ENCODE measurements around the gene U2AF2.

The U2AF2 gene

DNA sequence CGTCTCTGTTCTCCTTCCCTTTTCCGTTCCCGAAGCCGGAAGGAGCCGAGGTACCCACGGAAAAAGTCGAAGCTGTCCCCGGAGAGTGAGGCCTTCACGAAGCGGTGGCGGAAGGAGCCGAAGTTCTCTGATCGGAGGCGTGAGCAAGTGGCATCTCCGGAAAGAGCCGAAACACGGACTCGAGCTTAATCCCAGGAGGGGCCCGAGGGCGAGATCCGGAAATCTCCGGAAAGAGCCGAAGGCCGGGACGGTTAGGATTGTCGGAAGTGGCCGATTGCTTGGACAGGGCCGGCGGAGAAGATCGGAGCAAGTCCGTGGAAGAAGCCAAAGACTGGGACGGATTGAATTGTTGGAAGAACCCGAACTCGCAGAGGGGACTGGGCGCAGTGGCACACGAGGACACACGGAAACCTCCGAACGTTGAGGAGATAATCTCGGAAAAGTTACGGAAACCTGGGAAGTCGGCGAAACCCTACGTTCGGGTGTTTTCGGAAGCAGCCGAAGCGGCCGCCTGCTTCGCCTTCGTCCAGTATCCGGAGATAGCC lies 440 bp upstream of the U2AF2 start:
- in situ Hi-C loops (cut with HindIII; ENCODE audit: low sequenced_read_pairs), result no loop called here

DNA sequence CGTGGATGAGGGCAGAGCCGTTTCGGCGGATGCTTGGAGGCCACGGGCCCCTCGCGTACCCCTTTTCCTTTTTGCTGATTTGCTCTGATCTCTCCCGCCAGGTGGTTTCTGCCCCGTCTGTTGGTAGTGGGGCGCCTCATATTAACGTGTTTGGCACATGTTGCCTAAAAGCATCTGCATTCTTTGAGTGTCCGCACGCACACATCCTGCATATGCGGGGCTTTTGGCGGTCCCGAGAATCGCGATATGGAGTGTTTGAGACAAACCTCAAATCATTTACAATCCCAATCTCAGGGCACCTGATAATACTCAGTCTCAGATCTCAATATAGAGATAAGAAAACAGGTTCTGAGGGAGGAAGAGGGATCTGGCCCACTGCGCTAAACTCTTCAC lies 809 bp downstream of the U2AF2 start:
- in situ Hi-C loops (cut with HindIII; ENCODE audit: low sequenced_read_pairs), result no loop called here

DNA sequence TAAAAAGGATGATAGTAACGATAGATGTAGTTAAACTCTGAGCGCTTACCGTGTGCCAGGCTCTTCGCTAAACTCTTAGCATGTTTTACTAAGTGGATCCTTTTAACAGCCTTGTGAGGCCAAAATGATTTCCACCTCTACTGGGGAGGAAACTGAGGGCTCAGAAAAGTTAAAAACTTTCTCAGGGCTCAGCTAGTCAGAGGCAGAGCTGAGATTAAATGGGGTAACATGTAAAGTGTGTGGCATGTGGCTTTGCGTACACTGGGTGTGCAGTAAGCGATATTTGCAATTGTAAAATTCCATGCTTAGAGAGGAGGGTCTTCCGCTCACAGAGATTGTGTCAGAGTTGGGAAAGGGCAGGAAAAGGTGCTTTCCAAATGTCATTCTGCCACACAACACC lies 1.7 kb downstream of the U2AF2 start:
- in situ Hi-C loops (cut with HindIII; ENCODE audit: low sequenced_read_pairs), result no loop called here

DNA sequence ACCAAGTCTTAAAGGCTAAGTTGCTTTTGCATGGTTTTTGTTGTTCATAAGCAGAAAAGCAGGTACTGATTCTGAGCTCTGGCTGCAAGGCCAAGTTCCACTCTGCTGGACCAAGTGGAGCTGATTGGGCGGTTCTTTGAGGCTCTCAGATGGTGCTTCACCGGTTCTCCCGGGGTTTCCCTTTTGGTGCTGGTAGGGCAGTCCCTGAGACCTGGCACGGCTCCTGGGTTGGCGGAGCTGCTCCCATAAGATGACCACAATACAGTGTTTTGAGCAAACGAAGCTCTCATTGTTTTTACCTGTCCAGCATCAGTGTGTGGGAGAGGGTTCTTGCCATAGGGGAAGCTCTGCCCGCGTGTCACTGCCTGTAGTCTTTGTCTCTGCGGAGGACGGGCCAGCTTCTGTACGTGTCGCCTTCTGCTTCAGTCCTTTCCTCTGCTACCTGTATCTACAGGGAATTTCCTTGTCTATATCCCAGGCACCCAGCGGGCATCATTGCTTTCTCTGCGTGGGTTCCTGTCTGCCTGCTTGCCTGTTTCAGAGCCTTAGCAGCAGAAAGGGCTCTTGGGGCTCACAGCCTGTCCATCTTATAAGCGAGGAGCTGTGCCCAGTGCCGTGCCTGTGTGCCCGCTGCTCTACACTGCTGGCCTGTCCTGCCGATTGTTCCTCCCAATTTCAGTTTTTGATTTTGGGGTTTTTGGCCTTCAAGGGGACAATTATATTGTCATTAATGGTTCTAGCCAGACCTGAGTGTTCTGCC lies 2.3 kb downstream of the U2AF2 start:
- in situ Hi-C loops (cut with HindIII; ENCODE audit: low sequenced_read_pairs), result no loop called here

DNA sequence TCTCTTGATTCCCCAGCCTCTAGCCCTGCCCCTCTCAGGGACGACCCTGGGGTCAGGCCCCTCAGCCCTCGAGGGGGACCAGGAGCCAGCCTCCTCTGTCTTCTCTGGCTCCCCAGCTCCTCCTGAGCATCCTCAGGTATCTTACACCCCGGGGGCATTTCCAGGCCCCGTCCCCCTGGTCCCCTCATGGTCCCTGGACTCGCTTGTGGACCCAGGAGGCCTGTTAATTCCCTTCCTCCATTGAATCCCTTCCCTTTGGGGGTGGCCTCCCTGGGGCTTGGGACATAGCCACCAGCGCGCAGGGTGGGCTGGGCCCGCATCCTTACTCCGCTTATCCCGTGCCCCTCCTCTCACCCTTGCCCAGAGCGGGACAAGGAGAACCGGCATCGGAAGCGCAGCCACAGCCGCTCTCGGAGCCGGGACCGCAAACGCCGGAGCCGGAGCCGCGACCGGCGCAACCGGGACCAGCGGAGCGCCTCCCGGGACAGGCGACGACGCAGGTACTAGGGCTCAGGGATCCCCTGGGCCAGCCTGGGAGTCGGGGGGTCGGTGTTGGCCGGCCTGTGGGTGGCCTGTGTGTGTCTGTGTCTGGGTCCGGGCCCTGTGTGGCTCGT lies 4.1 kb downstream of the U2AF2 start:
- in situ Hi-C loops (cut with HindIII; ENCODE audit: low sequenced_read_pairs), result no loop called here

DNA sequence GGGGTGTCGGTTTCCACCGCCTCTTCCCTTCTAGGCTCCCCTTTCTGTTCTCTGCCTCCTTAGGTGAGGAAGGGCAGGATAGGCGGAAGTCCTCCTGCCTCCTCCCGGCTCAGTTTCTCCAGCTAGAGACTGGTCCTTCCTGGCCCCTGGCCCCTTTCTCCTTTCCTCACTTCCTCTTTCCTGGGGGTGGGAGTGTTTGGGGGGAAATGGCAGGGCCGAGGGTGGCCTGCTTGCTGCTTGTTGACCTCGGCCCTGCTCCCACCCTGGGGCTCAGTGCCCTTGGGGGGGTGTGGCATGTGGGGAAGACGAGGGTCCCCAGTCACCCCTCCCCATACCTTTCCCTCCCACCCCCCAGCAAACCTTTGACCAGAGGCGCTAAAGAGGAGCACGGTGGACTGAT lies 5.0 kb downstream of the U2AF2 start:
- in situ Hi-C loops (cut with HindIII; ENCODE audit: low sequenced_read_pairs), result no loop called here

DNA sequence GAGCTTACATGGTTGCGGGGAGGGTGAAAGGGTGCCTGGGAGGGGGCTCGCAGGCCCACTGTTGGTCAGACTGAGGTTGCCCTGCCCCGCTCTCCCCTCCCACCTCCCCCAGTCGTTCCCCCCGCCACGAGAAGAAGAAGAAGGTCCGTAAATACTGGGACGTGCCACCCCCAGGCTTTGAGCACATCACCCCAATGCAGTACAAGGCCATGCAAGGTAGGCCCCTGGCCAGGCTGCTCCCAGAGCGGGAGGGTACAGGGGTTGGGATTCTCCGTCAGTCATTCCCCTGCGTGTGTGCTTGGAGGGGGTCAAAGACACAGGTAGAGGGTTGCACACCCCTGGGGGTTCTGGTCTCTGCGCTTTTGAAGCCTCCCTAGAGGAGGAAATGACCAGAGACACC lies 5.6 kb downstream of the U2AF2 start:
- in situ Hi-C loops (cut with HindIII; ENCODE audit: low sequenced_read_pairs), result no loop called here

DNA sequence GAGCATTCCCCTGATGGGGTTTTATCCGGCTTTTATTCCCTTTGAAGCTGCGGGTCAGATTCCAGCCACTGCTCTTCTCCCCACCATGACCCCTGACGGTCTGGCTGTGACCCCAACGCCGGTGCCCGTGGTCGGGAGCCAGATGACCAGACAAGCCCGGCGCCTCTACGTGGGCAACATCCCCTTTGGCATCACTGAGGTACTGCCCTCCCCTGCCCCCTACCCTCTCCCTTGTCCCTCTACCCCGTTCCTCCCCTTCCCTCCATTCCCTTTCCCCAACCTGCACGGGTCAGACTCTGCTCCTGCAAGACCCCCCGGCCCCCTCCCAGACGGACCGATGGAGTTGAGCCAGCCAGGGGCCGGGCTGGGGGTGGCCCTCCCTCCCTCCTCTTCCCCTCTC lies 6.2 kb downstream of the U2AF2 start:
- in situ Hi-C loops (cut with HindIII; ENCODE audit: low sequenced_read_pairs), result no loop called here

DNA sequence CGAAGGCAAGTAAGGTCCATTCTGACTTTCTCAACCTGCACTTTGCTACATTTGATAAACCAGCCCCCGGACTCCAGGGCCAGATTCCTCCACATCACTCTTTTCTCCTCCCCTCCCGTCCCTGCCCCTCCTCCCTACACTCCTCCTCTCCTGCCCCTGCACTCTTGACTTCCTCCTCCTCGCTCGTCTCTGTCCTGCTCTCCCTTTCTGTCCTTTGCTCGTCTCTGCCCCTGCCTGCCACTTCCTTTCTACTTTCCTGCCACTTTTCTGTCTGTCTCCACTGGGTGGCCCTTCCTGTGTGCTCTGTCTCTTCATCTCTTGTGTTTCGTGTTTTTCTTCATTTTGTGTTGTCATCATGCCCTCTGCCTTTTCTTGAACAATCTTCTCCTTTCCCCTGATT lies 7.0 kb downstream of the U2AF2 start:
- in situ Hi-C loops (cut with HindIII; ENCODE audit: low sequenced_read_pairs), result no loop called here

DNA sequence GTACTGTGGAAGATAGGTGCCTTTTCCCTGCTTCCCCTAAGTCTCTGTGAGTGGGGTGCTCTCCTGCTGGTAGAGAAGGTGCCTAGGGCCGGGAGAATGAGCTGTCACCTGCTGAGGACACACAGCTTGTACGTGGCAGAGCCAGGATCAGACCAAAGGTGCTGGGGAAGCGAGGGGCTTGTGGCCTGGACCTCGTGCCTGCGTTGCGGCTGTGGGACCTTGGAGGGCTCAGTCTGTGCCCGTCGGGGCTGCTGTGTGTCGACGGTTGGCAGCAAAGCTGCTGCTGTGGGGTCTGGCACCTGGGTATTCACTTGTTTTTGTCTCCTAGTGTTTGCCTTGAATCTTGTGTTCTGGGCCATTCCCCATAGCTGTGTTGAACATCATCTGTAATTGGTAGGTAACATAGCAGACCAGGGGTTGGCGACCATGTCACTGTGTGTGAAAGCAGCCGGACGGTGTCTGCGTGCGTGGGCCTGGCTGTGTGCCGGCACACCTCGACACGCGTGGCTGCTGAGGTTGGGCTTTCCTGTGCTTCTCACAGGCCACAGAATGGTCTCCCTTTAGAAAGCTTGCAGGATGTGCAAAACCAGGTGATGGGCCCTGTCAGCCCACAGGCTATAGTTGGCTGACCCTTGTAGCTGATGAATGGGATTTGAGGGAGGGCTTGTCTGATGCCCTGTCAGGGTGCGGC lies 9.2 kb downstream of the U2AF2 start:
- in situ Hi-C loops (cut with HindIII; ENCODE audit: low sequenced_read_pairs), result no loop called here

DNA sequence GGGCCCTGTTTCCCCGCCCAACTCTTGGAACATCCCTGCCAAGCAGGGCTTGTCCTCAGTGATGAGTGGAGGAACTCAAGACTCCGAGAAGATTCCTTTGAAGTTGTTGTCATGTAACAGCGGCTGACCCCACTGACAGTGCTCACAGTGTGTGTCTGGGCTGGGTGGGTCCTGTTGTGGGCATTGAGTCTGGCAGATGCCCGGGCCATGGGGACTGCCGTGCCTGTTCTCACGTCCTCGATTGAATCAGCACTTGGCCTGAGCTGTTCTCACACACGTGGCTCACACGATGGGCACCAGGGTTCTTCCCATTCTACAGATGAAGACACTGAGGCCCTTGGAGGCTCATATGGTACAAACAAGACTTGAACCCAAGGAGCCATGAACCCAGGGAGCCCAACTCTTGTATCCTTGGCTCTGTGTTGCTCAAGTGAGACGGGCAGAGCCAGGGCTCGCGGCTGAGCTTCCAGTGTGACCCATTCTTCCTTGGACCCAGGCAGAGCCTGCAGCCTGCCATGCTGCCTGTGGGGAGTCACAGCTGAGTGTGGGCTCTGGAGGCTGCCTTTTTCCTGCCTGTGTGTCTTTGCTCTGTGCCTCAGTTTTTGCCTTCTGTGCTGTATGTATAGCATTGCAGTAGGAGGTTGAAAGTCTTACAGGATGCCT lies 11.6 kb downstream of the U2AF2 start:
- in situ Hi-C loops (cut with HindIII; ENCODE audit: low sequenced_read_pairs), result no loop called here

DNA sequence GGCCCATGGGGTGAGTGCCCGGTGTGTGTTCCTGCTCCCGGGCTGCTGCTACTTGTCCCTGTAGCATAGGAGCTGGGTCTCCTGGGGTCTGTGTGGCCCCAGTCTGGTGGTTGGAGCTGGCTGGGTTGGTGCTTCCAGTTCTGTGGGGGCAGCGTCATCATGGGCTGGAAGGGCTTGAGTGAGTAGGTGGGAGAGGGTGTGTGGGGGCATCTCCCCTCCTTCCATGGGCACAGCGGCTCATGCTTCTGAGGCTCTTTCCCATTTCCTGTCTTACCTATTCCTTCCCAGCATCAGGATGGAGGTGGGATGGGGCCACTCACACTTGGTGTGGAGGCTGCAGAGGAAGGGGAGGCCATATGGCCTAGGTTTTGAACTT lies 12.2 kb downstream of the U2AF2 start:
- in situ Hi-C loops (cut with HindIII; ENCODE audit: low sequenced_read_pairs), result no loop called here

DNA sequence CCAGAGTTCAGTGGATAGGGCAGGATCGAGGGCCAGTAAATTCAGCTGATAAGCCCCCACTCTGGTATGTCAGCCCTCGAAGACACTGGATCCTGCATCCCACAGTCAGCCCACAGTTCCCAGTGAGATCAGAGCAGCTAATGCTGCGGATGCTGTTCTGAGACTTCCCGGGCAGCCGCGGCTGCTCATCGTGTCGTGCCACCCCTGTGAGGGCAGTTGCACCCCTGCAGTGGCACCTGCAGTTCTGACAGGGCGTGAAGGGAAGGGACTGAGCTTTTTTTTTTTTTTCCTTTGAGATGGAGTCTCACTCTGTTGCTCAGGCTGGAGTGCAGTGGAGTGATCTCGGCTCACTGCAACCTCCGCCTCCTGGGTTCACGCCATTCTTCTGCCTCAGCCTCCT lies 12.7 kb downstream of the U2AF2 start:
- in situ Hi-C loops (cut with HindIII; ENCODE audit: low sequenced_read_pairs), result no loop called here

DNA sequence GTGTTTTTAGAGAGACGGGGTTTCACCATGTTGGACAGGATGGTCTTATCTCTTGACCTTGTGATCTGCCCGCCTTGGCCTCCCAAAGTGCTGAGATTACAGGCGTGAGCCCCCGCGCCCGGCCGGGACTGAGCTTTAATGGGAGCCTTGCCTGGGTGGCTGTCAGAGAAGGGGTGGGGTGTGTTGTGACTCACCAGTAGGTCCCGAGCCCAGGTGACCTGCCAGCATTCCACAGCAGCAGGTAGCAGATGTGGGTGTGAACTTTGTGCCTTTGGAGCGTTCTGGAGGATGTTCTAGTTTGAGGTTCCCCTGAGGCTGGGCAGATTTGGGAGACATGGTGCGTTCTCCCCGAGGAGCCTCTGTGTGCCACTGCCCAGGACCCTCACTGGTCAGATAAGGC lies 13.1 kb downstream of the U2AF2 start:
- in situ Hi-C loops (cut with HindIII; ENCODE audit: low sequenced_read_pairs), result no loop called here

DNA sequence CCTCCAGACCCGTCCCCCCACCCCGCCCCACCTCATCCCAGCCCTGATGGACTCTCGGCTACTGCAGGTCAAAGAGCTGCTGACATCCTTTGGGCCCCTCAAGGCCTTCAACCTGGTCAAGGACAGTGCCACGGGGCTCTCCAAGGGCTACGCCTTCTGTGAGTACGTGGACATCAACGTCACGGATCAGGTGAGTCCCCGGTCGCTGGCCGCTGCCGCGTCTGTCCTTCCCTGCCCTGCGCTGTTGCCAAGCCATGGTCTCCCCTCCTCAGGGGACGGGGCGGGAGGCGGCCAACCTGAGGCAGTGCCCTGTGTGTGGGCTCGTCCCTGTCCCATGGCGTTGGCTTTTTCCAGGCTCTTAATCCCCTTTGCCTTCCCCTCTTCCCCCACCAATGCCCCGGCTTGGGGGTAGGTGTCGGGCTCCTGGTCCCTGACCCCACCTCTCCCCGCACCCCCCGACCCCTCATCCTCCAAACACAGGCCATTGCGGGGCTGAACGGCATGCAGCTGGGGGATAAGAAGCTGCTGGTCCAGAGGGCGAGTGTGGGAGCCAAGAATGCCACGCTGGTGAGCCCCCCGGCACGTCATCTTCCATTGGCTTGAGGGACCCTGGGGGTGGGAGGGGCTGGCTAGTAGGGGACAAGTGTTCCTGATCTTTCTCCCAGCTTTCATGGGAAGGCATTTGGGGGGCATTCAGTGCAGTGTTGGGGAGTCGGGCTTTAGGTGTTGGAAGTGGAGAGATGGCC lies 13.9 kb downstream of the U2AF2 start:
- in situ Hi-C loops (cut with HindIII; ENCODE audit: low sequenced_read_pairs), result no loop called here

DNA sequence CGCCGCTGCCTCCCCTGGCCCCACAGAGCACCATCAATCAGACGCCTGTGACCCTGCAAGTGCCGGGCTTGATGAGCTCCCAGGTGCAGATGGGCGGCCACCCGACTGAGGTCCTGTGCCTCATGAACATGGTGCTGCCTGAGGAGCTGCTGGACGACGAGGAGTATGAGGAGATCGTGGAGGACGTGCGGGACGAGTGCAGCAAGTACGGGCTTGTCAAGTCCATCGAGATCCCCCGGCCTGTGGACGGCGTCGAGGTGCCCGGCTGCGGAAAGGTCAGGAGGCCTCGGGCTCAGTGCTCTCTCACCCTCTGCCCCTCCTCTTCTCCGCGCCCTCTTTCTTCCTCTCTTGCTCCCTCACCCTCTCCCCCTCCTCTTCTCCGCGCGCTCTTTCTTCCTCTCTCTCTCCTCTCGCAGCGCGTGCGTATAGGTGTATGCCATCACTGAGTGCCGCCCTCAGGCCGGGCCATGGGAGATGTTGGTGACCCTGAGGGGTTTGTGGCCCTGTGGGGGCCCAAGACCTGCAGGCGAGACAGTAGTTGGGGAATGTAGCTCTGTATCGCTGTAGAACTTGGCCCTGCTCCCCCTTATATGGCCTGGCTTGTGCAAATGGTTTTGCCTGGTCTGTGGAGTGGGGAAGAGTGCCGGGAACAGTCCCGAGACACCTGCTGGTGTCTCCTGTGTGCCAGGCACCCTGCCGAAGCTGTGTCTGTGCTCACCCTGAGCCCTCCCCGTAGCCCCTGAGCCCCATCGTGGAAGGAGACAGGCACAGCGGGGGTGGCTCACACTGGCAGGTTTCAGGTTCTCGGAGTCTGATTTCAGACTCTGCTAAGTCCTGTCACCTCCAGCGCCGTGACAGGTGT lies 14.8 kb downstream of the U2AF2 start:
- in situ Hi-C loops (cut with HindIII; ENCODE audit: low sequenced_read_pairs), result no loop called here

DNA sequence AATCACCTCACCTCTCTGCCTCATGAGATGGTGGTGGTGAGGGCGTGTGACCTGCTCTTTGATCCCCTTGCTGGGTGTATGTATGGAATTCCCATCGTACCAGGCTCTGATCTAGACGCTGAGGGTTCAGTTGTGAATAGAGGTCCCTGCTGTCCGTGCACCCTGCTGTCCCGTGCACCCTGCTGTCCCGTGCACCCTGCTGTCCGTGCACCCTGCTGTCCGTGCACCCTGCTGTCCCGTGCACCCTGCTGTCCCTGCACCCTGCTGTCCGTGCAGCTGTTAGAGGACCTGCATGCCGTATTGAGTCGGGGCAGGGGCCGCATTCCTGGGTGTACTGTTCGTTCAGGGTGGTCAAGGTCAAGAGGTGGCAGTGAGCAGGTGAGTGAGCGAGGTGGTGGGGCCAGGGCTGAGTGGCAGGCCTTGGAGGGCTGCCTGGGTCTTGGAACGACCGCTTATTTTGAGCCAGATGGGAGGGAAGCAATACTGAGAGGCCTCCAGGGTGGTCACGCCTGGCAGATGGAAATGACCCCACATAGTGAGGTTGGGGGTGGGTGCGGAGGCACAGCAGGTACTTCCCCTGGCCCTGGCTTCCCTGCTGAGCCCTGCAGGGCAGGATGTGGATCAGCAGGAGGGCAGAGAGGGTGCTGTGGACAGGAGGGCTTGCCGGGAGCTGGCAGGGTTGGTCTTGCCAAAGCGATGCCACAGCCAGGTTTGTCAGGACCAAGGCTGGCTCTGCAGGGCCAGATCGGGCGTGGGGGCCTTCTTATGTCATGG lies 15.6 kb downstream of the U2AF2 start:
- in situ Hi-C loops (cut with HindIII; ENCODE audit: low sequenced_read_pairs), result no loop called here

DNA sequence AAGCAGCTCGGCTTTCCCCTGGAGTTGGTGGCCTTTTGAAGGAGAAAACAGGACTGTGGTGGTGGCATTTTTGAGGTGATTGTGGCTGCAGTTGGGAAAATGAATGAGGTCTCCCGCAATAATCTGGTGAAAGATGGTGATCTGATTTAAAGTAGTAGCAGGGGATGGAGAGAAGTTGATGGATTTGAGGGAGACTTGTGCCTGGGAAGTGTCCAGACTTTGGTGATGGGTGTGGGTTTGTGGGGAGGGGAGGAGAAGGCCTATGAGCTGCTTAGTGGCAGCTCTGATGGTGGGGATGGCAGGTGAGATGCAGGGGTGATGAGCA lies 16.2 kb downstream of the U2AF2 start:
- in situ Hi-C loops (cut with HindIII; ENCODE audit: low sequenced_read_pairs), result no loop called here

DNA sequence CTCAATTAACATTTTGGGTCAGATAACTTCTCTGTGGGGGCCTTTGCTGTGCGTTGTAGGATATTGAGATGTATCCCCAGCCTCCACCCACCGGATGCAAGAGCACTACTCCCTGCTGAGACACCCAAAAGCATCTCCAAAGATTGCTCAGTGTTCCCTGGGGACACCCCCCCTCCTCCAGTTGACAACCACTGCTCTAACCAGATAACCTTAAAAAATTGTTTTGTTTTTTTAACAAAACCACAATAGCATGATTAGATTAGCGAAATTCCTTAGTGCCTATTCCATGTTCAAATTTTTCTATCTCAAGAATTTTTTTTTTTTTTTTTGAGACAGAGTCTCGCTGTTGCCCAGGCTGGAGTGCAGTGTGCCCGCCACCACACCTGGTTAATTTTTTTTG lies 17.6 kb downstream of the U2AF2 start:
- in situ Hi-C loops (cut with HindIII; ENCODE audit: low sequenced_read_pairs), result no loop called here
